ENCODE measurements around the gene SORBS2. TPM values are rescaled to one million over a fixed set of nuclear protein-coding genes. Genes with fewer than 3 reads are reported as not detected.

The SORBS2 gene
- total RNA-seq, 3 donors from 2014 or later = 0.53 to 1.1 (median 0.74) TPM

DNA sequence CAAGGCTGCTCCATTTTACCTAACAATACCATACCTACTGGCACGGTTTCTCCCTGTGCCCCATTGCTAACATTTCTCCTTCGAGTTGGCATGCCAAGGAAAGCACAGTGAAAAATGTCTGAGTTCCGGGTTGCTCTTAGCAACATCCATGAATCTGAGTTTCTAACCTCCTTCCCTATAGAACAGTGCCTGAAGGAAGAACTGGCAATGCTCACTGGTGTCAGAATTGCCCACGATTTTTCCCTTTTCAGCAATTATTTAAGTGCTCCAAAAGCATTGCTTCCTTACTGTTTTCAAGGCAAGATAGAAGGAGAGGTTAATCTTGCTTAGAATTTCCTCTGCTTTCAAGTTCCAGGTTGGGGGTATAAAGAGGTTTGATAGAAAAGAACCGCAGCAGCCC, 75.1 kb downstream of the SORBS2 start:
- Mint-ChIP-seq H3K4me3 (no peak overlapping the region), H3K9me3 (no peaks in the 10 kb centered on the region), H3K27me3 (ENCODE audit: low read depth) (peaks cover 25% of the 10 kb centered on the region), H3K36me3 (ENCODE audit: insufficient read depth) (no peaks in the 10 kb centered on the region), H3K4me1 (ENCODE audit: low read depth) (no peaks in the 10 kb centered on the region)
- no peak for DNase-seq
- no peak for ATAC-seq

DNA sequence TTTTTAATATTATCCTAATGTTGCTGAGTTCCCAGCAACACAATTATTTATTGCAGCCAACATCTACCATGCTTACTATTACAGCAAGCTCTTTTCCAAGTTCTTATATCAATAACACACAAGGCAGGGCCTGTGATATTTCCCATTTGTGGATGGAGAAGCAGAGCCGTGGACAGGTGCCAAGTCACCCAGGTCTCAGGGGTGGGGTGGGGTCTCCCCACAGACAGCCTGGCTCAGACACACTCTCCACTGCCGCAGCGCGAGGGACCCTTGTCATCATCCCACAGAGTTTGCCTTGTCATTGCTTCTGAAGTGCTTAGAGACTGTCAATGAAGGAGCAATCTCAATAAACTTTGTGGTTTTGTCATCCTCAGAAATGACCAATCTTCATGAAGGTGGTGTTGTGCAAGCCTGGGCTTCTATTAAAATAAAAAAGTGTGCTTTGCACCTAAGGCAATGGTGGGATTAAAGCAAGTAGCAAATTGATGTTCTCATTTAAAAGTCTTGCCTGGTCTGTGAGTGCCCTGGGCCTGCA, 76.1 kb downstream of the SORBS2 start:
- no peaks in the 10 kb centered on the region for H3K4me1 Mint-ChIP-seq (ENCODE audit: low read depth)

GRCh38 chr4:185734930-185735329, 77.1 kb downstream of the SORBS2 start:
- DNase-seq = no peak
- ATAC-seq = no peak

More for the DNA sequence above, 76.1 kb downstream of the SORBS2 start:
- Mint-ChIP-seq H3K9me3 (no peaks in the 10 kb centered on the region), H3K4me3 (no peak overlapping the region), H3K27me3 (ENCODE audit: low read depth) (peaks cover 25% of the 10 kb centered on the region), H3K36me3 (ENCODE audit: insufficient read depth) (no peaks in the 10 kb centered on the region)
- ATAC-seq = no peak
- DNase-seq = no peak

GRCh38 chr4:185734214-185734613, 77.8 kb downstream of the SORBS2 start:
- no peak overlapping the region for H3K4me3 Mint-ChIP-seq
- no peaks in the 10 kb centered on the region for H3K36me3 Mint-ChIP-seq (ENCODE audit: insufficient read depth)
- H3K4me1 Mint-ChIP-seq (ENCODE audit: low read depth) = no peaks in the 10 kb centered on the region
- H3K9me3 Mint-ChIP-seq = no peaks in the 10 kb centered on the region
- no peak for ATAC-seq
- H3K27me3 Mint-ChIP-seq (ENCODE audit: low read depth) = peaks cover 23% of the 10 kb centered on the region
- DNase-seq = no peak

More at GRCh38 chr4:185734930-185735329, 77.1 kb downstream of the SORBS2 start:
- Mint-ChIP-seq H3K4me3 (no peak overlapping the region), H3K4me1 (ENCODE audit: low read depth) (no peaks in the 10 kb centered on the region), H3K36me3 (ENCODE audit: insufficient read depth) (no peaks in the 10 kb centered on the region), H3K9me3 (no peaks in the 10 kb centered on the region), H3K27me3 (ENCODE audit: low read depth) (peaks cover 25% of the 10 kb centered on the region)

- peaks cover 22% of the 10 kb centered on the region for H3K27me3 Mint-ChIP-seq (ENCODE audit: low read depth)
- H3K4me1 Mint-ChIP-seq (ENCODE audit: low read depth) = no peaks in the 10 kb centered on the region
- no peaks in the 10 kb centered on the region for H3K9me3 Mint-ChIP-seq
- no peak overlapping the region for H3K4me3 Mint-ChIP-seq
- DNase-seq (no peak), ATAC-seq (no peak)
- no peaks in the 10 kb centered on the region for H3K36me3 Mint-ChIP-seq (ENCODE audit: insufficient read depth)
Measured at GRCh38 chr4:185730849-185731608, 81.0 kb downstream of the SORBS2 start.

GRCh38 chr4:185730387-185730786, 81.6 kb downstream of the SORBS2 start:
- H3K4me3 Mint-ChIP-seq = no peak overlapping the region
- no peaks in the 10 kb centered on the region for H3K36me3 Mint-ChIP-seq (ENCODE audit: insufficient read depth)
- no peak for ATAC-seq
- H3K9me3 Mint-ChIP-seq = no peaks in the 10 kb centered on the region
- no peaks in the 10 kb centered on the region for H3K4me1 Mint-ChIP-seq (ENCODE audit: low read depth)
- DNase-seq = no peak
- H3K27me3 Mint-ChIP-seq (ENCODE audit: low read depth) = peaks cover 23% of the 10 kb centered on the region

DNA sequence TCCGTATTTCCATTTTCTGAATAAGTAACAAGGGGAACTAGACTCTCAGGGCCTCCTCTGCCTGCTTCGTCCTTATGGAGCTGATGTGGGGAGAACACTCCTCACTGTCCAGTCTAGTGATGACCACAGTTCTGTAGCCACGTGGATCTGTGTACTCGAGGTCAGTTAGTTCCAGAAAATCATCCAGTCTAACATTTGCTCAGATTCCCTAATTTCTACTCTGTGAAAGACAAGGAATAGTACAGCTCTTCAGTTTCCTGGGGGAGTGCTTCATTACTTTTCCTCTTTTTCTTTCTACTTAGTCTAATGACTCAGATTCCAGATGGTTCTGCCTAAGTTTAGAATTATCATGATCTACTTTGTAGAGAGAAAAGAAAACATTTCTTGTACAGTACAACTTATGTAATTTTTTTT, 82.6 kb downstream of the SORBS2 start:
- DNase-seq = no peak
- no peak for ATAC-seq
- no peak overlapping the region for H3K4me3 Mint-ChIP-seq
- H3K4me1 Mint-ChIP-seq (ENCODE audit: low read depth) = no peaks in the 10 kb centered on the region
- peaks cover 20% of the 10 kb centered on the region for H3K27me3 Mint-ChIP-seq (ENCODE audit: low read depth)
- no peaks in the 10 kb centered on the region for H3K36me3 Mint-ChIP-seq (ENCODE audit: insufficient read depth)
- H3K9me3 Mint-ChIP-seq = no peaks in the 10 kb centered on the region

DNA sequence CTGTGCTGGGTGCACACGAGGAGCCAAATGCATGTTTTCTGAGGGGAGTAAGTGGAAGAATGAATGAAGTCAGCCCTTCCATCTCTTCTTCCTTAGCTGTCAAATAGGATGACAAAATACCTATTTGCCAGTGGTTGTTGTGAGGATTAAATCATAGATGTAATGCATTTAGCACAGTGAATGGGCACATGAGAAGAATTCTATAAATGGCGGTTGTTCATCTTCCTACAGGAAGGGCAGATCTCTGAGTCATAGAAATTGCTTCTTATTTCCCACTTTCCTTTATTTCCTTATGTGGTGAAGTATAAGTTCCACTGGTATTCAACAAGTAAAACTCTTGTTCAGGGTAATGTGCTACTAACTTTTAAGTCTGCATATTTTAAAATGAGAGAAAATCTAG, 83.1 kb downstream of the SORBS2 start:
- ATAC-seq (no peak), DNase-seq (no peak)
- Mint-ChIP-seq H3K27me3 (ENCODE audit: low read depth) (peaks cover 18% of the 10 kb centered on the region), H3K9me3 (no peaks in the 10 kb centered on the region), H3K4me3 (no peak overlapping the region), H3K36me3 (ENCODE audit: insufficient read depth) (no peaks in the 10 kb centered on the region), H3K4me1 (ENCODE audit: low read depth) (no peaks in the 10 kb centered on the region)

DNA sequence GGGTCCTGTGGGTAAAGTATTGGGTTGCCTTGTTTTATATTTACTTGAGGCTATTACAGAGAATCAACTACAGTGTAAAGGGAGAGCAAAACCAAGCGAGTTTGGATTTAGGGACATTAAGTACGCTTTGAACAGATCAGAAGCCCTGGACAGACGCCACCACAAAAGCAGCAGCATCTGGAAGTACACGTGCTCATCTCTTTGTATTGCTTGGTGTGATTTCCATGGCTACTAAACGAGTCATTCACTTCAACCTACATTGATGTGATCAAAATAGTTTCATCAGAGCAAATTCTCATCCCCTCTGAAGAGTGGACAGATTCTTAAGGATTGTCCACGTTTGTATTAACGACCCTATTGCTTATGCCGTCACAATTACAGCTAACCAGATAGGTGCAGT, 85.1 kb downstream of the SORBS2 start:
- no peaks in the 10 kb centered on the region for H3K4me1 Mint-ChIP-seq (ENCODE audit: low read depth)
- no peaks in the 10 kb centered on the region for H3K9me3 Mint-ChIP-seq
- DNase-seq (no peak), ATAC-seq (no peak)
- peaks cover 5% of the 10 kb centered on the region for H3K27me3 Mint-ChIP-seq (ENCODE audit: low read depth)
- no peak overlapping the region for H3K4me3 Mint-ChIP-seq
- no peaks in the 10 kb centered on the region for H3K36me3 Mint-ChIP-seq (ENCODE audit: insufficient read depth)

- DNase-seq (no peak), ATAC-seq (no peak)
- no peaks in the 10 kb centered on the region for H3K9me3 Mint-ChIP-seq
- no peaks in the 10 kb centered on the region for H3K36me3 Mint-ChIP-seq (ENCODE audit: insufficient read depth)
- H3K4me1 Mint-ChIP-seq (ENCODE audit: low read depth) = no peaks in the 10 kb centered on the region
- peaks cover 3% of the 10 kb centered on the region for H3K27me3 Mint-ChIP-seq (ENCODE audit: low read depth)
- no peak overlapping the region for H3K4me3 Mint-ChIP-seq
Measured at GRCh38 chr4:185723631-185724260, 88.2 kb downstream of the SORBS2 start.

GRCh38 chr4:185722029-185722316, 90.0 kb downstream of the SORBS2 start:
- Mint-ChIP-seq H3K4me1 (ENCODE audit: low read depth) (no peaks in the 10 kb centered on the region), H3K4me3 (no peak overlapping the region), H3K27me3 (ENCODE audit: low read depth) (peaks cover 3% of the 10 kb centered on the region), H3K9me3 (no peaks in the 10 kb centered on the region), H3K36me3 (ENCODE audit: insufficient read depth) (no peaks in the 10 kb centered on the region)
- ATAC-seq = no peak
- DNase-seq = no peak

- Mint-ChIP-seq H3K4me3 (no peak overlapping the region), H3K9me3 (no peaks in the 10 kb centered on the region), H3K27me3 (ENCODE audit: low read depth) (peaks cover 1% of the 10 kb centered on the region), H3K4me1 (ENCODE audit: low read depth) (no peaks in the 10 kb centered on the region), H3K36me3 (ENCODE audit: insufficient read depth) (no peaks in the 10 kb centered on the region)
- ATAC-seq (no peak), DNase-seq (no peak)
Measured at GRCh38 chr4:185721190-185722028, 90.6 kb downstream of the SORBS2 start.

DNA sequence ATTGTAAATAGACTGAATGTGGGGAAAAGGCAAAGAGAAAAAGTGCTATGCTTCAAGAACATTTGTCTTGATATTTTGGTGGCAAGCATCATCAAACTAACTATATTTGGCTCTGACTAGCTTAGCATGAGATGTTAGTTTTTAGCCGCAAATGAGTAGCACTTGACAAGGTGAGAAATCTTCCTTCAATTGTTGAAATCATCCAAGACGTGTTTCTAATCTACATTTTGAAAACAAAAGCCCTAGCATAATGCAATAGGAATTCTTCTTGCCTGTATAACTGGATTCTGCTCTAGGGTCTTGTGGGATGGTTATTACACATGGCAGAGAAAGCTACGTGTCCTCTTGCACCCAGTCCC, 92.5 kb downstream of the SORBS2 start:
- H3K9me3 Mint-ChIP-seq = no peaks in the 10 kb centered on the region
- H3K4me1 Mint-ChIP-seq (ENCODE audit: low read depth) = no peaks in the 10 kb centered on the region
- DNase-seq (no peak), ATAC-seq (no peak)
- H3K4me3 Mint-ChIP-seq = no peak overlapping the region
- no peaks in the 10 kb centered on the region for H3K36me3 Mint-ChIP-seq (ENCODE audit: insufficient read depth)
- peaks cover 1% of the 10 kb centered on the region for H3K27me3 Mint-ChIP-seq (ENCODE audit: low read depth)

DNA sequence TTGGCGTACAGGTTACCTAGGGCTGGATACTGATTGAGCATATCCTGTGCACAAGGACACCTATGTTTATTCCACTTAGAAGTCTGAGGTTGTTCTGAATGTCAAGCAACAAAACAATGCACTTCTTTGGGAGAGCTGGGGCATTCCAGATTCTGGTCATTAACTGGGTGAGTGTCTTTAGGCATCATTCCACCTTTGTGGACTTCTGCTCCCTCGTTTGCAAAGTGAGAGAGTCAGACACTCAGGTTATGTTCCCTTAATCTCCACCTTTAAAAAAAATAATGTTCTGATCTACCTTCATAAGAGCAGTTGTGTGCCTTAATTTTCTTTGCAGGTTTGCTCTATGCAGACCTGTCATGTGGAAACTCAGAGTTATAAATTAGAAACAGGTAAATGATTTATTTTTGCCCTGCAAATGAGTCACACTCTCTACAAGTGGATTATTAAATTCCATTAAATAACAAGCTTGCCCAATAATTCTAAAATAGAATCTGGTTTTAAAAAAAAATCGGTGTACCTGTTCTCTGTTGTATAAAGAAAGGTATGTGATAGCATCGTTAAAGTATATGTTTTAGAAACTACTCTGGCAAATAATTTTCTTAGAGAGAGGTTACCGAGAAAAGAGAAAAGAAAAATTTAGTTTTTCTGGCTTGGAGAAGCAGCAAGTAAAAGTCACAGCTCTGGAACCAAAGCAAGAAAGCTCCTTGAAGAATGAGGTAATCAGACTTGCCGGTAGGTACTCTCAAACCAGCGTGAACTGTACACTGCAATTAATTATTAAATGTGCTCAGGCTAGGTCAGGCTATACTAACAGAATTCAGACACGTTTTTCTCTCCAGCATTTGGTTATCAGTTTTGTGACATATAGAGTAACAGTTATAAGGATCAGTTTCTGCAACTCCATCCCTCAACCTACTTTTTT, 93.2 kb downstream of the SORBS2 start:
- no peak for DNase-seq
- no peak overlapping the region for H3K4me3 Mint-ChIP-seq
- no peaks in the 10 kb centered on the region for H3K36me3 Mint-ChIP-seq (ENCODE audit: insufficient read depth)
- H3K27me3 Mint-ChIP-seq (ENCODE audit: low read depth) = peaks cover 4% of the 10 kb centered on the region
- no peaks in the 10 kb centered on the region for H3K9me3 Mint-ChIP-seq
- ATAC-seq = no peak
- H3K4me1 Mint-ChIP-seq (ENCODE audit: low read depth) = no peaks in the 10 kb centered on the region

All from activated T-cell treated with anti-CD3 and anti-CD28 coated beads, Interleukin-2, amount 50 U/mL, for 4 hours (primary cell).